Naive thymus-derived CD4-positive, alpha-beta T cell (primary cell): Measurements from ENCODE around the gene LGALS9C. TPM values are rescaled to one million over a fixed set of nuclear protein-coding genes. Genes with fewer than 3 reads are reported as not detected.
"Not testable (repeated sequence)": the region's sequence is repeated elsewhere in the genome, so short reads cannot be mapped to it uniquely, and the experiment has no call there.

Experiments used
- ATAC-seq: fragments of 150-1000 bp; cut with Tn5 transposase; 2 replicates; pipeline ENCODE4 v1.10.0; 2021; ENCODE audit warnings: mild to moderate bottlenecking, moderate library complexity
- CTCF ChIA-PET: fragments of 350-600 bp; sonication (Branson Sonifier 250); formaldehyde crosslinking; loops from one replicate; lab custom pipeline; 2021; ENCODE audit warnings: antibody characterized with exemption; lab: Charles Lee
- POLR2A ChIA-PET: fragments of 350-600 bp; sonication (Branson Sonifier 250); formaldehyde crosslinking; loops from one replicate; lab custom pipeline; 2021; ENCODE audit warnings: antibody characterized with exemption, inconsistent platforms; lab: Charles Lee
- DNase-seq, 9 donors: peaks; one replicate each; pipeline versions ENCODE4 v3.0.0 to v3.0.0-alpha.2; 2020 to 2022; ENCODE audit warnings: mixed read lengths in 1 of 9
- H3K27ac ChIP-seq: one replicate; pipeline ENCODE4 v1.7.0; 2013; ENCODE audit warnings: mild to moderate bottlenecking, low read depth, low read length, moderate library complexity
- H3K27me3 ChIP-seq, 2 donors: one replicate each; pipeline ENCODE4 v1.7.0; 2013; ENCODE audit warnings: low read length in 2 of 2, mild to moderate bottlenecking in 2 of 2, moderate library complexity in 2 of 2; ENCODE audit not compliant: control insufficient read depth in 2 of 2, insufficient read depth in 2 of 2
- H3K36me3 ChIP-seq, 3 experiments: 1 replicate in 2 of 3; 2 replicates in 1 of 3; pipeline ENCODE4 v1.7.0; 2013; ENCODE audit warnings: low read length in 3 of 3, mild to moderate bottlenecking in 3 of 3, moderate library complexity in 1 of 3; ENCODE audit not compliant: insufficient read depth in 3 of 3, control insufficient read depth in 2 of 3
- H3K4me1 ChIP-seq, 2 donors: one replicate each; pipeline ENCODE4 v1.7.0; 2013; ENCODE audit warnings: low read length in 2 of 2, mild to moderate bottlenecking in 2 of 2, moderate library complexity in 1 of 2; ENCODE audit not compliant: control insufficient read depth in 2 of 2, insufficient read depth in 2 of 2
- H3K4me3 ChIP-seq: 2 replicates; pipeline ENCODE4 v1.7.0; 2013; ENCODE audit warnings: mild to moderate bottlenecking, low read length
- H3K9me3 ChIP-seq, 3 experiments: 1 replicate in 2 of 3; 2 replicates in 1 of 3; pipeline ENCODE4 v1.7.0; 2013; ENCODE audit warnings: low read length in 3 of 3; ENCODE audit not compliant: control insufficient read depth in 2 of 3
- H3K27ac Mint-ChIP-seq, 9 donors: one replicate each; pipeline ENCODE4 v1.8.0; 2020 to 2022; ENCODE audit warnings: mixed read lengths in 9 of 9, mild to moderate bottlenecking in 8 of 9, moderate library complexity in 5 of 9, inconsistent platforms in 2 of 9
- H3K27me3 Mint-ChIP-seq, 5 donors: one replicate each; pipeline ENCODE4 v1.8.0; 2021 to 2022; ENCODE audit warnings: mixed read lengths in 5 of 5, mild to moderate bottlenecking in 1 of 5
- H3K36me3 Mint-ChIP-seq, 5 donors: one replicate each; pipeline ENCODE4 v1.8.0; 2020 to 2022; ENCODE audit warnings: mixed read lengths in 5 of 5, mild to moderate bottlenecking in 3 of 5, inconsistent platforms in 1 of 5
- H3K4me1 Mint-ChIP-seq, 7 donors: one replicate each; pipeline ENCODE4 v1.8.0; 2020 to 2022; ENCODE audit warnings: mixed read lengths in 7 of 7, mild to moderate bottlenecking in 3 of 7, inconsistent platforms in 1 of 7
- H3K4me3 Mint-ChIP-seq, 10 donors: one replicate each; pipeline ENCODE4 v1.8.0; 2020 to 2022; ENCODE audit warnings: mild to moderate bottlenecking in 10 of 10, mixed read lengths in 10 of 10, moderate library complexity in 6 of 10, inconsistent platforms in 2 of 10
- H3K9me3 Mint-ChIP-seq, 11 donors: one replicate each; pipeline ENCODE4 v1.8.0; 2020 to 2022; ENCODE audit warnings: mixed read lengths in 11 of 11, mild to moderate bottlenecking in 4 of 11, inconsistent platforms in 1 of 11, moderate library complexity in 1 of 11
- intact Hi-C, 2 donors: fragments of 100-400 bp; cut with micrococcal nuclease; formaldehyde crosslinking; loops; one replicate each; pipeline ENCODE4 v1.15.1; 2023
- polyA plus RNA-seq, 2 donors: library from polyadenylated mRNA; unstranded; fragments of 300-500 nt; fragmentation: Illumina TruSeq; gene quantifications; one replicate each; pipeline ENCODE4 v1.2.3, GENCODE V29; 2021
- total RNA-seq, 6 experiments: library from RNA in 5 of 6; stranded (reverse) in 5 of 6; gene quantifications; 1 replicate in 5 of 6; 2 replicates in 1 of 6; pipeline ENCODE4 v1.2.3 and lab custom pipeline; 2021 to 2026

Gene LGALS9C
- total and polyA plus RNA-seq, 7 experiments from 2014 or later, result 0.24 to 1.4 (median 0.80) TPM; not detected in 3

GRCh38 chr17:18467001-18467400 lies 9.6 kb upstream of the LGALS9C start:
- POLR2A ChIA-PET, result not testable (repeated sequence)

GRCh38 chr17:18468472-18469171 lies 8.0 kb upstream of the LGALS9C start:
- POLR2A ChIA-PET, H3K9me3 Mint-ChIP-seq, H3K36me3 ChIP-seq, H3K4me3 Mint-ChIP-seq, H3K27ac Mint-ChIP-seq, H3K4me1 Mint-ChIP-seq, H3K4me3 ChIP-seq, H3K4me1 ChIP-seq, H3K9me3 ChIP-seq, DNase-seq, H3K27me3 ChIP-seq, H3K36me3 Mint-ChIP-seq, H3K27ac ChIP-seq, CTCF ChIA-PET, intact Hi-C loops, H3K27me3 Mint-ChIP-seq, ATAC-seq: not testable (repeated sequence)

More at GRCh38 chr17:18467001-18467400, 9.6 kb upstream of the LGALS9C start:
- H3K27ac ChIP-seq, H3K4me1 ChIP-seq, DNase-seq, H3K9me3 Mint-ChIP-seq, H3K4me3 Mint-ChIP-seq, H3K4me1 Mint-ChIP-seq, H3K27me3 ChIP-seq, ATAC-seq, H3K36me3 ChIP-seq, H3K27me3 Mint-ChIP-seq, H3K4me3 ChIP-seq, H3K9me3 ChIP-seq, H3K27ac Mint-ChIP-seq, CTCF ChIA-PET, H3K36me3 Mint-ChIP-seq, intact Hi-C loops: not testable (repeated sequence)

- H3K9me3 Mint-ChIP-seq, CTCF ChIA-PET, H3K4me3 ChIP-seq, intact Hi-C loops, H3K27ac Mint-ChIP-seq, POLR2A ChIA-PET, H3K27me3 Mint-ChIP-seq, DNase-seq, H3K4me1 Mint-ChIP-seq, H3K4me3 Mint-ChIP-seq, H3K27me3 ChIP-seq, H3K36me3 Mint-ChIP-seq, H3K27ac ChIP-seq, H3K4me1 ChIP-seq, H3K36me3 ChIP-seq, ATAC-seq, H3K9me3 ChIP-seq: not testable (repeated sequence)
Measured at GRCh38 chr17:18469837-18470236, 6.8 kb upstream of the LGALS9C start.

DNA sequence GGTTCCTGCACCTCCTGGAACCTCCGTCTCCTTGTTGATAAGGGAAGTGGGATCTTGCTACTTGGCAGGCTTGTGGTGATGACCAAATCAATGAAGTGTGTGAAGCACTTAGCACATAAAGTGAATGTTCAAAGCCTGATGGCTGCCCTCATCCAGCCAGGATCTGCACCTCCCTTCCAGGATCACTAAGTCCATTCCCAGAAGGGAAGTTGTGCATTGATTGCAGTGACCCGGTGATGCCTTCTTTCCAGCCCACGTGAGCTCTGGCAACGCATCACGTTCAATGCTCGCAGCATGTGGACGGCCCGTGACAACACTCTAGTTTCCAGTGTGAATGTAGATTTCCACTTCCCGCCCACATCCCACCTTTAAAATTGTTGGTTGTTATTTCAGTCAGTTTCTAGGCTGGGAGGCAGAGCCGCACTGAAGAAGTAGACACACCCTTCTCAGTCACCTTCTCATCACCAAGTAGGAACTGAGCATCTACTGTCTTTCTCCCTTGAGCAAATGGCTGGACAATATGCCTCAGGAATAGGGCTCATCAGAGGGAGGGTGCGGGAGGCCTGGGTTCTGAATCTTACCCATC lies 6.2 kb upstream of the LGALS9C start:
- H3K36me3 Mint-ChIP-seq, H3K9me3 Mint-ChIP-seq, H3K4me3 Mint-ChIP-seq, H3K36me3 ChIP-seq, intact Hi-C loops, DNase-seq, H3K4me1 Mint-ChIP-seq, H3K4me1 ChIP-seq, H3K27ac ChIP-seq, ATAC-seq, CTCF ChIA-PET, POLR2A ChIA-PET, H3K4me3 ChIP-seq, H3K27me3 ChIP-seq, H3K27ac Mint-ChIP-seq, H3K27me3 Mint-ChIP-seq, H3K9me3 ChIP-seq: not testable (repeated sequence)

- H3K9me3 Mint-ChIP-seq, H3K27ac Mint-ChIP-seq, H3K4me1 Mint-ChIP-seq, H3K36me3 Mint-ChIP-seq, H3K4me3 ChIP-seq, H3K4me1 ChIP-seq, H3K27me3 ChIP-seq, CTCF ChIA-PET, DNase-seq, POLR2A ChIA-PET, H3K4me3 Mint-ChIP-seq, H3K27me3 Mint-ChIP-seq, intact Hi-C loops, H3K9me3 ChIP-seq, H3K27ac ChIP-seq, H3K36me3 ChIP-seq, ATAC-seq: not testable (repeated sequence)
Measured at GRCh38 chr17:18473967-18474366, 2.6 kb upstream of the LGALS9C start.

GRCh38 chr17:18474754-18475153 lies 1.8 kb upstream of the LGALS9C start:
- H3K4me1 Mint-ChIP-seq, POLR2A ChIA-PET: not testable (repeated sequence)

DNA sequence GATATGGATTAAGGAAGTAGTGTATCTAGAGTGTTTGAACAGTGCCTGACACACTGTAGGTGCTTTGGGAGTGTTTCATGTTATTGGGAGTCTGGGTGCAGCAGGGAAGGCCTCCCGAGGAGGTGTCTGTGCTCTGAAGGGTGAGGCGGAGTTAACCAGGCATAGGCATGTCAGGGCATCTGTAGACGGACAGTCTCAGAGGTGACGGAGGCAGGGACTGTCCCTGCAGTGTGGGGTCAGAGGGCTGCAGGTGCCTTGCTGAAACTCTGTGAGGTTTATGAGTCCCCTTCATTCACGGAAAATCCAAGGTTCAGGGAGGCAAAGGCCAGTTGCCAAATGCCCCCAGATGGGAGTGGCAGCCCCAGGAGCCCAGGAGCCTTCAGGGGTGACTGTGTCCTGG lies 778 bp downstream of the LGALS9C start:
- H3K27me3 ChIP-seq, H3K4me1 ChIP-seq, ATAC-seq, H3K9me3 ChIP-seq, intact Hi-C loops, POLR2A ChIA-PET, H3K27ac Mint-ChIP-seq, DNase-seq, H3K4me3 ChIP-seq, H3K36me3 Mint-ChIP-seq, H3K4me1 Mint-ChIP-seq, H3K9me3 Mint-ChIP-seq, CTCF ChIA-PET, H3K4me3 Mint-ChIP-seq, H3K27me3 Mint-ChIP-seq, H3K36me3 ChIP-seq, H3K27ac ChIP-seq: not testable (repeated sequence)

More at GRCh38 chr17:18474754-18475153, 1.8 kb upstream of the LGALS9C start:
- intact Hi-C loops, ATAC-seq, H3K9me3 ChIP-seq, H3K4me1 ChIP-seq, H3K27ac ChIP-seq, H3K4me3 ChIP-seq, H3K4me3 Mint-ChIP-seq, H3K9me3 Mint-ChIP-seq, H3K27me3 ChIP-seq, H3K36me3 ChIP-seq, H3K27me3 Mint-ChIP-seq, DNase-seq, H3K36me3 Mint-ChIP-seq, CTCF ChIA-PET: not testable (repeated sequence)
- H3K27ac Mint-ChIP-seq, result peak overlapping the region in 1 of 9 donors; percentile 26
